ENCODE data around the gene SLC25A20. TPM values are rescaled to one million over a fixed set of nuclear protein-coding genes. Genes with fewer than 3 reads are reported as not detected.

SLC25A20 gene
- total RNA-seq, 2 donors from 2014 or later: 23.6 to 29.3 TPM

DNA sequence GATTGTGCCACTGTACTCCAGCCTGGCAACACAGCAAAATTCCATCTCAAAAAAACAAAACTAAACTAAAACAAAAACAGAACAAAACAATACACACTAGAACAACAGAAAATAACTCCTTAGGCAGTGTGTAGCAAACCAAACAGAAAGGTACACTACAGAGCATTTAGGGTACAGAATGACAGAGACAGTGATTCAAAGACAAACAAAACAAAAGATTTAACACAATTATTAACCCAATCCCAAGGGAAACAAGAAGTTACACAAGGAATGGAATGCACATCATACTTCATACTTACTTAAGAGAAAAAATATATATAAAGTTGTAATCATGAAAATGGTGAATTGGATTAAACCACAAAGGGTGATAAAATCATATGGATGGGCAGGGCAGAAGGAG is 12.9 kb downstream of the SLC25A20 start:
- peak overlapping the region; percentile 38 for H3K27ac Mint-ChIP-seq
- H3K9me3 Mint-ChIP-seq: no peaks in the 10 kb centered on the region
- DNase-seq (no peak), ATAC-seq (replicated peaks in 1 of 2) (no peak)
- H3K27me3 Mint-ChIP-seq (ENCODE audit: low read depth): no peaks in the 10 kb centered on the region
- no peaks in the 10 kb centered on the region for H3K4me1 Mint-ChIP-seq (ENCODE audit: low read depth)
- H3K36me3 Mint-ChIP-seq (ENCODE audit: insufficient read depth in 2 of 2): peaks cover 0 to 3% of the 10 kb centered on the region in 2 donors
- no peak overlapping the region for H3K4me3 Mint-ChIP-seq

GRCh38 chr3:48881652-48882114 is 17.0 kb downstream of the SLC25A20 start:
- Mint-ChIP-seq H3K36me3 (ENCODE audit: insufficient read depth in 2 of 2) (peaks cover 3 to 5% of the 10 kb centered on the region in 2 donors), H3K27me3 (ENCODE audit: low read depth) (no peaks in the 10 kb centered on the region), H3K9me3 (no peaks in the 10 kb centered on the region), H3K4me1 (ENCODE audit: low read depth) (no peaks in the 10 kb centered on the region), H3K27ac (no peak overlapping the region), H3K4me3 (no peak overlapping the region)
- ATAC-seq (replicated peaks in 1 of 2): no peak
- no peak for DNase-seq

DNA sequence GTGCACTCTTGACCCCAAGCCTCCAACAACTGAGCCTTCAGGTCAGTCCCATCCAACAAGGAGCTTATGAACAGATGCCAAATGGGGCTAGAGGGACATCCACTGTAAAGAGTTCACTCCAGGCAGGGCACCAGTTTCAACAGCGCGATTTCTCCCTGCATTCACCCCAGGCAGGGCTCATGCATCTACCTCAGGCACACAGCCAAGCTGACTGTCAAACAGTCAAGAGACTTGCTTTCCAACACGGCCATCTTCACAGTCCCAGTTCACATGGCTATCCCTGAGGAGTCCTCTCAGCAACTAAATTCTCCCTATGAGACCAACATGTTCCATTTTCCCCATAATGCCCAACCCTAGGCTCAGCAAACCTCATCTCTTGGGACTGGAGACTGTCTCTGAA is 17.7 kb downstream of the SLC25A20 start:
- H3K4me1 Mint-ChIP-seq (ENCODE audit: low read depth): no peaks in the 10 kb centered on the region

GRCh38 chr3:48879994-48880377 is 18.7 kb downstream of the SLC25A20 start:
- DNase-seq (no peak), ATAC-seq (replicated peaks in 1 of 2) (no peak)
- H3K27me3 Mint-ChIP-seq (ENCODE audit: low read depth): no peaks in the 10 kb centered on the region
- no peaks in the 10 kb centered on the region for H3K4me1 Mint-ChIP-seq (ENCODE audit: low read depth)
- no peak overlapping the region for H3K4me3 Mint-ChIP-seq
- no peak overlapping the region for H3K27ac Mint-ChIP-seq
- H3K9me3 Mint-ChIP-seq: no peaks in the 10 kb centered on the region
- peaks cover 3 to 5% of the 10 kb centered on the region in 2 donors for H3K36me3 Mint-ChIP-seq (ENCODE audit: insufficient read depth in 2 of 2)

More for the DNA sequence above, 17.7 kb downstream of the SLC25A20 start:
- DNase-seq: no peak
- Mint-ChIP-seq H3K27me3 (ENCODE audit: low read depth) (no peaks in the 10 kb centered on the region), H3K9me3 (no peaks in the 10 kb centered on the region), H3K4me3 (no peak overlapping the region), H3K27ac (no peak overlapping the region), H3K36me3 (ENCODE audit: insufficient read depth in 2 of 2) (peaks cover 3 to 5% of the 10 kb centered on the region in 2 donors)
- no peak for ATAC-seq (replicated peaks in 1 of 2)

DNA sequence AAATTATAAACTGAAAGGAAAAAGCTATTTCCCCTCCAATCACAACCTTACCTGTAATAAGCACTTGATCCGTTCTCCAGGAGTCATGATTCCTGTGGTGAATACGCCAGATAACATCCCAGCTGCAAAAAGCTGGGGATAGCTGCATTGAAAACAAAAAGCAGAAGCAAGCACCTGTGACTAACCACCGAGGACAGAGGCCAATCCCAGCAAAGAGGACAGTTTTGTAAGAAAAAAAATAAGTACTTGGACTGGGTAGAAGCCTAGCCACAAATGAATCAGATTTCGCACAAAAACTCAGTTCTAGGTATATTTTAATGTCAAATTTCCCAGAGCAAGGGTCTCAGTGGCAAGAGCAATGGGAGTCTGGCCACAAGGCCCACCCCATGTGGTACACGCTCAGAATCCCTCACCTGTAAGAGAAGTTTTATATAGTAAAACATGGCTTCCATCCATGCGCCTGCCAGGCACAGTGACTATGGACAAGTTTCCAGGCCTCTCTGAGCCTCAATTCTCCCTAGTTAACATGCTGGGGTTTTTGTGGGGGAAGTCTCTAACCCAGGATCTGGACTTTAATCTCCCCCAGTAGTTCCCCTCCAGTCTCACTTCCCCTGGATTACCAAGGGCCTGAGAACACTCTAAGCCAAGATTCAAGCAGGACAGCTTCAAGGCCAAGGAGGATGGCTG is 19.2 kb downstream of the SLC25A20 start:
- peak overlapping the region; percentile 25 for H3K27ac Mint-ChIP-seq

DNA sequence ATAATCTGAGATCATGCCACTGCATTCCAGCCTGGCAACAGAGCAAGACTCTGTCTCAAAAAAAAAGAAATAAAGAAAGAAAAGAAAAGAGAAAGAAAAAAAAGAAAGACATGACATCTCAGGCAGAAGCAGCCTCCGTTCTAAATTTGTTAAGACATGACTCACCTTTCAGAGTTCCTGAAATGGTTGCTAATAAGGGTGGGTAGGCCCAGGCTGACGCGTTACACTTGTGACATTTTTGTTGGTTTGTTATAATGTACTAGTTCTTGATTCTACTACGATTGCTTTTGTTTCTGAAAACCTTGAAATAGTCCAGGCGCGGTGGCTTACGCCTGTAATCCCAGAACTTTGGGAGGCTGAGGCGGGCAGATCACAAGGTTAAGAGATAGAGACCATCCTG is 21.0 kb downstream of the SLC25A20 start:
- no peaks in the 10 kb centered on the region for H3K4me1 Mint-ChIP-seq (ENCODE audit: low read depth)
- no peak overlapping the region for H3K4me3 Mint-ChIP-seq
- H3K27me3 Mint-ChIP-seq (ENCODE audit: low read depth): no peaks in the 10 kb centered on the region
- no peaks in the 10 kb centered on the region for H3K9me3 Mint-ChIP-seq
- DNase-seq (no peak), ATAC-seq (replicated peaks in 1 of 2) (no peak)
- H3K36me3 Mint-ChIP-seq (ENCODE audit: insufficient read depth in 2 of 2): peaks cover 0 to 5% of the 10 kb centered on the region in 2 donors
- no peak overlapping the region for H3K27ac Mint-ChIP-seq

More for the DNA sequence above, 19.2 kb downstream of the SLC25A20 start:
- H3K4me3 Mint-ChIP-seq: no peak overlapping the region
- no peak for ATAC-seq (replicated peaks in 1 of 2)
- no peak for DNase-seq
- H3K36me3 Mint-ChIP-seq (ENCODE audit: insufficient read depth in 2 of 2): peaks cover 3 to 5% of the 10 kb centered on the region in 2 donors
- no peaks in the 10 kb centered on the region for H3K4me1 Mint-ChIP-seq (ENCODE audit: low read depth)
- H3K9me3 Mint-ChIP-seq: no peaks in the 10 kb centered on the region
- H3K27me3 Mint-ChIP-seq (ENCODE audit: low read depth): no peaks in the 10 kb centered on the region

- no peaks in the 10 kb centered on the region for H3K4me1 Mint-ChIP-seq (ENCODE audit: low read depth)
- H3K27ac Mint-ChIP-seq: no peak overlapping the region
- no peaks in the 10 kb centered on the region for H3K9me3 Mint-ChIP-seq
- no peaks in the 10 kb centered on the region for H3K27me3 Mint-ChIP-seq (ENCODE audit: low read depth)
- peaks cover 0 to 1% of the 10 kb centered on the region in 2 donors for H3K36me3 Mint-ChIP-seq (ENCODE audit: insufficient read depth in 2 of 2)
- ATAC-seq (replicated peaks in 1 of 2): no peak
- no peak overlapping the region for H3K4me3 Mint-ChIP-seq
- no peak for DNase-seq
These were observed 35.6 kb downstream of the SLC25A20 start for GRCh38 chr3:48863122-48863521.

GRCh38 chr3:48859206-48859605 is 39.5 kb downstream of the SLC25A20 start:
- Mint-ChIP-seq H3K36me3 (ENCODE audit: insufficient read depth in 2 of 2) (no peaks in the 10 kb centered on the region), H3K27me3 (ENCODE audit: low read depth) (no peaks in the 10 kb centered on the region), H3K4me3 (no peak overlapping the region), H3K9me3 (no peaks in the 10 kb centered on the region), H3K27ac (no peak overlapping the region), H3K4me1 (ENCODE audit: low read depth) (no peaks in the 10 kb centered on the region)
- ATAC-seq (replicated peaks in 1 of 2) (no peak), DNase-seq (no peak)

DNA sequence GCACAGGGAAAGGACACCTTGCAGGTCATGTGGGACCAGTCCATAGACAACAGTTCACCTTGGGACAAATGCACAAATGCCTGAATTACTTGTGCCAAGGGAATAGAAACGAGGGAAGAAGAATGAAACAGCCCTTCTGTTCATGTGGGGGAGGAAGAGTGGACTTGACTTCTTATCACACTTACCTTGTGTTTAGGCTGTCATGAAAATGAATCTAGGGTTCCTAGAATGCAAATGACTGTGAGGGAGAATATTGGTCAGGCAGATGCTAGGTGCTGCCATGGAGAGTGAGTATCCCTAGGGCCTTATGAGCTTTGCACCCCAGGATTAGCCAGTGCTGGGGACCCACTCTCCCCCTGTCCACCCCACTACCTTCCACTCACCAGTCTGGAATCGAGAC is 40.0 kb downstream of the SLC25A20 start:
- Mint-ChIP-seq H3K27me3 (ENCODE audit: low read depth) (no peaks in the 10 kb centered on the region), H3K4me3 (no peak overlapping the region), H3K36me3 (ENCODE audit: insufficient read depth in 2 of 2) (no peaks in the 10 kb centered on the region), H3K9me3 (no peaks in the 10 kb centered on the region), H3K4me1 (ENCODE audit: low read depth) (no peaks in the 10 kb centered on the region), H3K27ac (no peak overlapping the region)
- no peak for DNase-seq
- ATAC-seq (replicated peaks in 1 of 2): no peak

GRCh38 chr3:48857641-48858040 is 41.0 kb downstream of the SLC25A20 start:
- DNase-seq (no peak), ATAC-seq (replicated peaks in 1 of 2) (no peak)
- Mint-ChIP-seq H3K27ac (no peak overlapping the region), H3K9me3 (no peaks in the 10 kb centered on the region), H3K4me1 (ENCODE audit: low read depth) (no peaks in the 10 kb centered on the region), H3K4me3 (no peak overlapping the region), H3K27me3 (ENCODE audit: low read depth) (no peaks in the 10 kb centered on the region), H3K36me3 (ENCODE audit: insufficient read depth in 2 of 2) (no peaks in the 10 kb centered on the region)

DNA sequence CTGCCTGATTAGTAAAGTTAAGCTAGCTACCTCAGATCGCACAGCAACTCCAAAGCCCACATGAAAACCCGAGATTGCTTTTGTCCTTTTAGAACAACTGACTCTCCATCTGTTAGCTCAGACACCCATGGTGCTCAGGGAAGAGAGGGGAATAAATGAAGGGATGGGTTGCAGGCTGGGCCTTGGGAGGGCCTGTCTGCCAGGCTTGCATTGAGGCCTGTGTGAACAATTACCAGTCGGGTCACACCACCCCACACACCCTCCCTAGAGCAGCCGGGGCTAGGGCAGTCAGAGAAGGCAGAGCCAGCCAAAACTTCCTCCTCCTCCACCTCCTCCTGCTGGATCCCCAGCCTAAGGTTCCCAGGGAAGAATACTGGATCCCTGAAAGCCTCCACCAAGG is 42.2 kb downstream of the SLC25A20 start:
- no peaks in the 10 kb centered on the region for H3K27me3 Mint-ChIP-seq (ENCODE audit: low read depth)
- no peaks in the 10 kb centered on the region for H3K4me1 Mint-ChIP-seq (ENCODE audit: low read depth)
- no peaks in the 10 kb centered on the region for H3K9me3 Mint-ChIP-seq
- peak overlapping the region; percentile 38 for H3K27ac Mint-ChIP-seq
- DNase-seq: no peak
- no peak overlapping the region for H3K4me3 Mint-ChIP-seq
- no peaks in the 10 kb centered on the region for H3K36me3 Mint-ChIP-seq (ENCODE audit: insufficient read depth in 2 of 2)
- ATAC-seq (replicated peaks in 1 of 2): no peak

DNA sequence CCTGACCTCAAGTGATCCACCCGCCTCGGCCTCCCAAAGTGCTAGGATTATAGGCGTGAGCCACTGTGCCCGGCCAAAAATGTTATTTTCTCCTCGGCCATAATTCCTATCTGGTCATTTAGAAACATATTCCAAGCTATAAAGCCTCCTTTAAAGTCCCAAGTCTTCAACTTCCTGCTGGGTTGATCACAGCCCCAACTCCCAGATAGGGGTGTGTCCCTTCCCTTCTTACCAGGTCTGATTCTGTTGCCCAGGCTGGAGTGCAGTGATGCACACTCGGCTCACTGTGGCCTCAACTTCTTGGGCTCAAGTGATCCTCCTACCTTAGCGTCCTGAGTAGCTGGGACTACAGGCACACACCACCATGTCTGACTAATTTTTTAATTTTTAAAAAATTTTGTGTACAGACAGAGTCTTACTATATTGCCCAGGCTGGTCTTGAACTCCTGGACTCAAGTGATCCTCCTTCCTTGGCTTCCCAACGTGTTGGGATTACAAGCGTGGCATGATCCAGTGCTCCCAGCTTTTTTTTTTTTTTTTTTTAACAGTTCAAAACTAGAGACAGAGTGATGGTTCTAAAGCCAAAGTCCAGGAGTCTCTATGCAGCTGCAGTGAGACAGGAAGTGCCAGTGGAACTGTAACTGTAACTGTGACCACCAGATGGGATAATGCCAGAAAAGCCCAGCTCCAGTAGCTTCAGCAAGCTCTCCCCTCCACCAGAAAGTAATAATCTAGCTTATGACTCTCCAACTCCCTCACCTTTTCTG is 42.8 kb downstream of the SLC25A20 start:
- Mint-ChIP-seq H3K36me3 (ENCODE audit: insufficient read depth in 2 of 2) (no peaks in the 10 kb centered on the region), H3K9me3 (no peaks in the 10 kb centered on the region), H3K27me3 (ENCODE audit: low read depth) (no peaks in the 10 kb centered on the region), H3K4me1 (ENCODE audit: low read depth) (no peaks in the 10 kb centered on the region), H3K4me3 (no peak overlapping the region), H3K27ac (no peak overlapping the region)
- DNase-seq (no peak), ATAC-seq (replicated peaks in 1 of 2) (no peak)

GRCh38 chr3:48852151-48852550 is 46.5 kb downstream of the SLC25A20 start:
- no peak overlapping the region for H3K4me3 Mint-ChIP-seq
- no peak for ATAC-seq (replicated peaks in 1 of 2)
- no peak overlapping the region for H3K27ac Mint-ChIP-seq

More at GRCh38 chr3:48852151-48852550, 46.5 kb downstream of the SLC25A20 start:
- Mint-ChIP-seq H3K36me3 (ENCODE audit: insufficient read depth in 2 of 2) (peaks cover 0 to 3% of the 10 kb centered on the region in 2 donors), H3K4me1 (ENCODE audit: low read depth) (peaks cover 9% of the 10 kb centered on the region), H3K9me3 (no peaks in the 10 kb centered on the region), H3K27me3 (ENCODE audit: low read depth) (no peaks in the 10 kb centered on the region)
- no peak for DNase-seq

Measured in activated T-cell treated with anti-CD3 and anti-CD28 coated beads, Interleukin-2, amount 50 U/mL, for 72 hours (primary cell).